ENCODE measurements around the gene AURKB. TPM values are rescaled to one million over a fixed set of nuclear protein-coding genes. Genes with fewer than 3 reads are reported as not detected.

AURKB gene
- total RNA-seq, 1 experiment from 2014 or later: 78.3 TPM

- in situ Hi-C loops (cut with HindIII; ENCODE audit: low pct_unique_long_range_greater_than_20kb, low sequenced_read_pairs): no loop called here
These were observed 55.0 kb downstream of the AURKB start for GRCh38 chr17:8155231-8155995.

More at GRCh38 chr17:8155231-8155995, 55.0 kb downstream of the AURKB start:
- DNase-seq (ENCODE audit: low read depth): no peak

Other genes starting within 250 kb of the AURKB start
- not detected in 2 replicates for gene GUCY2D, start 208.0 kb downstream of the AURKB start, total RNA-seq (2014; rRNA removed; shearing (Covaris generic); ENCODE audit: low replicate concordance)
- not detected in 2 replicates for gene ALOX15B, start 171.5 kb downstream of the AURKB start, total RNA-seq (2014; rRNA removed; shearing (Covaris generic); ENCODE audit: low replicate concordance)
- 0.74 TPM in 1 of 2 replicates, not detected in the other for gene ALOX12B, start 122.9 kb downstream of the AURKB start, total RNA-seq (2014; rRNA removed; shearing (Covaris generic); ENCODE audit: low replicate concordance)
- not detected in 2 replicates for gene ALOXE3, start 92.1 kb downstream of the AURKB start, total RNA-seq (2014; rRNA removed; shearing (Covaris generic); ENCODE audit: low replicate concordance)
- 5.3 TPM in 1 of 2 replicates, not detected in the other for gene HES7, start 86.5 kb downstream of the AURKB start, total RNA-seq (2014; rRNA removed; shearing (Covaris generic); ENCODE audit: low replicate concordance)
- 3.2 and 5.6 TPM in 2 replicates for gene PER1, start 58.2 kb downstream of the AURKB start, total RNA-seq (2014; rRNA removed; shearing (Covaris generic); ENCODE audit: low replicate concordance)
- gene VAMP2, start 47.6 kb downstream of the AURKB start, total RNA-seq (2014; rRNA removed; shearing (Covaris generic); ENCODE audit: low replicate concordance): 0.09 TPM in 1 of 2 replicates, not detected in the other
- gene TMEM107, start 34.2 kb downstream of the AURKB start, total RNA-seq (2014; rRNA removed; shearing (Covaris generic); ENCODE audit: low replicate concordance): 47.8 and 62.4 TPM in 2 replicates
- 7.0 and 8.7 TPM in 2 replicates for gene BORCS6, start 20.4 kb downstream of the AURKB start, total RNA-seq (2014; rRNA removed; shearing (Covaris generic); ENCODE audit: low replicate concordance)
- 0.38 and 1.2 TPM in 2 replicates for gene CTC1, start 37.5 kb upstream of the AURKB start, total RNA-seq (2014; rRNA removed; shearing (Covaris generic); ENCODE audit: low replicate concordance)
- 30.2 and 38.5 TPM in 2 replicates for gene PFAS, start 38.7 kb upstream of the AURKB start, total RNA-seq (2014; rRNA removed; shearing (Covaris generic); ENCODE audit: low replicate concordance)
- 13.8 and 28.6 TPM in 2 replicates for gene RANGRF, start 78.1 kb upstream of the AURKB start, total RNA-seq (2014; rRNA removed; shearing (Covaris generic); ENCODE audit: low replicate concordance)
- gene SLC25A35, start 84.8 kb upstream of the AURKB start, total RNA-seq (2014; rRNA removed; shearing (Covaris generic); ENCODE audit: low replicate concordance): 0.81 TPM in 1 of 2 replicates, not detected in the other
- not detected in 2 replicates for gene ARHGEF15, start 99.7 kb upstream of the AURKB start, total RNA-seq (2014; rRNA removed; shearing (Covaris generic); ENCODE audit: low replicate concordance)
- not detected in 2 replicates for gene ODF4, start 129.3 kb upstream of the AURKB start, total RNA-seq (2014; rRNA removed; shearing (Covaris generic); ENCODE audit: low replicate concordance)
- 2,280 and 2,521 TPM in 2 replicates for gene RPL26, start 172.6 kb upstream of the AURKB start, total RNA-seq (2014; rRNA removed; shearing (Covaris generic); ENCODE audit: low replicate concordance)
- gene RNF222, start 187.3 kb upstream of the AURKB start, total RNA-seq (2014; rRNA removed; shearing (Covaris generic); ENCODE audit: low replicate concordance): not detected in 2 replicates
- 29.1 and 46.7 TPM in 2 replicates for gene NDEL1, start 225.3 kb upstream of the AURKB start, total RNA-seq (2014; rRNA removed; shearing (Covaris generic); ENCODE audit: low replicate concordance)